CD14-positive monocyte (primary cell): Measurements from ENCODE around the gene LRP1B. TPM values are rescaled to one million over a fixed set of nuclear protein-coding genes. Genes with fewer than 3 reads are reported as not detected.

Experiments
- DNase-seq, 3 donors: peaks; one replicate each; pipeline ENCODE4 v3.0.0-alpha.2; 2011 to 2022
- H2AFZ ChIP-seq: 2 replicates; pipeline ENCODE4 v1.6.0; 2012; ENCODE audit warnings: mild to moderate bottlenecking, low read depth, low read length, inconsistent platforms; ENCODE audit not compliant: insufficient read depth, poor library complexity, severe bottlenecking
- H3K27ac ChIP-seq, 2 donors: 1 replicate in 1 of 2; 2 replicates in 1 of 2; pipeline ENCODE4 v1.5.1; 2012 to 2013; ENCODE audit warnings: low read length in 2 of 2, control low read depth in 1 of 2, inconsistent platforms in 1 of 2, low read depth in 1 of 2, mild to moderate bottlenecking in 1 of 2
- H3K27me3 ChIP-seq, 2 donors: one replicate each; pipeline versions ENCODE4 v1.6.0 to v1.6.1; 2011 to 2013; ENCODE audit warnings: low read length in 2 of 2; ENCODE audit not compliant: control insufficient read depth in 2 of 2, insufficient read depth in 2 of 2
- H3K36me3 ChIP-seq, 2 donors: replicated peaks in 1 of 2; 1 replicate in 1 of 2; 2 replicates in 1 of 2; pipeline versions ENCODE4 v1.5.1 to v1.6.1; 2012 to 2013; ENCODE audit warnings: low read length in 2 of 2, control low read depth in 1 of 2, inconsistent platforms in 1 of 2, mild to moderate bottlenecking in 1 of 2; ENCODE audit not compliant: insufficient read depth in 2 of 2, control insufficient read depth in 1 of 2
- H3K4me1 ChIP-seq, 2 donors: 1 replicate in 1 of 2; 2 replicates in 1 of 2; pipeline versions ENCODE4 v1.5.1 to v1.6.1; 2012 to 2013; ENCODE audit warnings: low read length in 2 of 2, control low read depth in 1 of 2, inconsistent platforms in 1 of 2, mild to moderate bottlenecking in 1 of 2, moderate library complexity in 1 of 2; ENCODE audit not compliant: insufficient read depth in 2 of 2, control insufficient read depth in 1 of 2
- H3K4me2 ChIP-seq: replicated peaks from 2 replicates; pipeline ENCODE3; 2012; ENCODE audit warnings: low read length, moderate library complexity, mild to moderate bottlenecking; ENCODE audit not compliant: poor library complexity, severe bottlenecking; ENCODE audit errors: extremely low read depth
- H3K4me3 ChIP-seq, 3 experiments: fragments of 200-600 bp in 1 of 3; sonication (generic) in 1 of 3; replicated peaks in 1 of 3; 1 replicate in 2 of 3; 2 replicates in 1 of 3; pipeline ENCODE4 v1.5.1; 2011 to 2013; ENCODE audit warnings: low read length in 3 of 3, mild to moderate bottlenecking in 3 of 3, control low read depth in 2 of 3, low read depth in 2 of 3, inconsistent platforms in 1 of 3, moderate library complexity in 1 of 3
- H3K79me2 ChIP-seq: 2 replicates; pipeline ENCODE4 v1.6.0; 2012; ENCODE audit warnings: mild to moderate bottlenecking, control low read depth, inconsistent platforms, low read length, moderate library complexity; ENCODE audit not compliant: insufficient read depth
- H3K9ac ChIP-seq: 2 replicates; pipeline ENCODE4 v1.6.0; 2017; ENCODE audit warnings: low read length, mild to moderate bottlenecking; ENCODE audit not compliant: insufficient read depth, poor library complexity, severe bottlenecking
- H3K9me3 ChIP-seq, 2 donors: replicated peaks in 1 of 2; 1 replicate in 1 of 2; 2 replicates in 1 of 2; pipeline versions ENCODE4 v1.5.1 to v1.6.1; 2012 to 2013; ENCODE audit warnings: low read length in 2 of 2, control low read depth in 1 of 2; ENCODE audit not compliant: control insufficient read depth in 1 of 2, insufficient read depth in 1 of 2
- H4K20me1 ChIP-seq: 2 replicates; pipeline ENCODE4 v1.6.0; 2012; ENCODE audit warnings: mild to moderate bottlenecking, low read length, control low read depth, moderate library complexity; ENCODE audit not compliant: insufficient read depth
- H3K27ac Mint-ChIP-seq, 7 donors: one replicate each; pipeline ENCODE4 v1.8.0; 2020; ENCODE audit warnings: mild to moderate bottlenecking in 7 of 7, mixed read lengths in 7 of 7, moderate library complexity in 6 of 7, inconsistent platforms in 2 of 7
- H3K27me3 Mint-ChIP-seq, 3 donors: one replicate each; pipeline ENCODE4 v1.8.0; 2021 to 2022; ENCODE audit warnings: low read depth in 3 of 3, mild to moderate bottlenecking in 3 of 3, mixed read lengths in 3 of 3, moderate library complexity in 3 of 3, inconsistent platforms in 1 of 3
- H3K36me3 Mint-ChIP-seq, 2 donors: one replicate each; pipeline ENCODE4 v1.8.0; 2020; ENCODE audit warnings: mixed read lengths in 2 of 2, inconsistent platforms in 1 of 2, mild to moderate bottlenecking in 1 of 2
- H3K4me1 Mint-ChIP-seq: one replicate; pipeline ENCODE4 v1.8.0; 2020; ENCODE audit warnings: mild to moderate bottlenecking, mixed read lengths
- H3K4me3 Mint-ChIP-seq, 2 donors: one replicate each; pipeline ENCODE4 v1.8.0; 2020; ENCODE audit warnings: mild to moderate bottlenecking in 2 of 2, mixed read lengths in 2 of 2, moderate library complexity in 1 of 2
- H3K9me3 Mint-ChIP-seq, 7 donors: one replicate each; pipeline ENCODE4 v1.8.0; 2020 to 2022; ENCODE audit warnings: mixed read lengths in 7 of 7, mild to moderate bottlenecking in 6 of 7, moderate library complexity in 6 of 7, inconsistent platforms in 2 of 7
- CTCF ChIP-seq: fragments of 200-600 bp; IDR thresholded peaks from one replicate; pipeline ENCODE4 v1.8.0; 2022; ENCODE audit warnings: antibody characterized with exemption, mild to moderate bottlenecking
- WGBS: methylation state at CpG from one replicate; pipeline ENCODE4 v1.1.5; 2013; ENCODE audit warnings: missing lambda C conversion rate; ENCODE audit not compliant: insufficient coverage; 5-methylcytosine and 5-hydroxymethylcytosine counted together
- intact Hi-C, 2 donors: fragments of 100-400 bp; cut with micrococcal nuclease; formaldehyde crosslinking; loops; one replicate each; pipeline versions ENCODE4 v1.15.0 to v1.15.1; 2023
- polyA plus RNA-seq, 3 donors: library from polyadenylated mRNA; depleted of rRNA in 1 of 3; unstranded in 2 of 3; stranded (reverse) in 1 of 3; fragments of 300-500 nt in 2 of 3; fragments of >200 nt in 1 of 3; fragmentation: Illumina TruSeq in 2 of 3; gene quantifications; 1 replicate in 2 of 3; 2 replicates in 1 of 3; pipeline ENCODE4 v1.2.3, GENCODE V29; 2012 to 2021

The LRP1B gene
- polyA plus RNA-seq, 3 donors: not detected

GRCh38 chr2:140247451-140248195, 1883.2 kb downstream of the LRP1B start:
- Histone ChIP-seq H3K9ac (no peak overlapping the region), H3K4me3 (no peak overlapping the region), H4K20me1 (no peaks in the 10 kb centered on the region), H2AFZ (no peak overlapping the region), H3K4me1 (no peaks in the 10 kb centered on the region), H3K4me2 (no peak overlapping the region), H3K27ac (no peak overlapping the region), H3K9me3 (no peaks in the 10 kb centered on the region), H3K79me2 (no peaks in the 10 kb centered on the region), H3K36me3 (no peaks in the 10 kb centered on the region), H3K27me3 (no peaks in the 10 kb centered on the region)
- WGBS: 67% methylated on average over 1 of the region's 4 CpGs
- H3K4me3 Mint-ChIP-seq: no peak overlapping the region
- intact Hi-C loops: no loop called here
- no peaks in the 10 kb centered on the region for H3K27me3 Mint-ChIP-seq
- no peaks in the 10 kb centered on the region for H3K9me3 Mint-ChIP-seq
- H3K36me3 Mint-ChIP-seq: no peaks in the 10 kb centered on the region
- no peak overlapping the region for H3K27ac Mint-ChIP-seq
- H3K4me1 Mint-ChIP-seq: no peaks in the 10 kb centered on the region
- DNase-seq: no peak
- no peak for TF ChIP-seq CTCF

- WGBS: no CpG with 5 or more reads among the region's 1 CpG
- H3K27ac ChIP-seq: no peak overlapping the region
- H3K36me3 ChIP-seq: no peaks in the 10 kb centered on the region
- H2AFZ ChIP-seq: no peak overlapping the region
- H3K9ac ChIP-seq: no peak overlapping the region
- Mint-ChIP-seq H3K36me3 (no peaks in the 10 kb centered on the region), H3K9me3 (no peaks in the 10 kb centered on the region), H3K27me3 (no peaks in the 10 kb centered on the region), H3K27ac (no peak overlapping the region), H3K4me3 (no peak overlapping the region), H3K4me1 (no peaks in the 10 kb centered on the region)
- H3K27me3 ChIP-seq: no peaks in the 10 kb centered on the region
- H3K79me2 ChIP-seq: no peaks in the 10 kb centered on the region
- no peak overlapping the region for H3K4me3 ChIP-seq
- TF ChIP-seq CTCF: no peak
- DNase-seq: no peak
- no peaks in the 10 kb centered on the region for H3K9me3 ChIP-seq
- no peaks in the 10 kb centered on the region for H3K4me1 ChIP-seq
- no peak overlapping the region for H3K4me2 ChIP-seq
- intact Hi-C loops: no loop called here
- H4K20me1 ChIP-seq: no peaks in the 10 kb centered on the region
Observed at GRCh38 chr2:140246957-140247356, 1883.9 kb downstream of the LRP1B start.
